HG03039 (cell line): ENCODE results near the gene RTKN.
"Not testable (repeated sequence)": the region's sequence is repeated elsewhere in the genome, so short reads cannot be mapped to it uniquely, and the experiment has no call there.

ENCODE experiments used
- ATAC-seq: cut with Tn5 transposase; IDR thresholded peaks from one replicate; pipeline ENCODE4 v1.9.1; 2021; ENCODE audit warnings: mild to moderate bottlenecking, moderate library complexity; ENCODE audit not compliant: unreplicated experiment

The RTKN gene

GRCh38 chr2:74439373-74439772, 2.4 kb downstream of the RTKN start:
- no peak for ATAC-seq

- ATAC-seq = no peak
These were observed 3.5 kb downstream of the RTKN start for GRCh38 chr2:74438248-74438647.

GRCh38 chr2:74436848-74437695, 4.7 kb downstream of the RTKN start:
- ATAC-seq = no peak

- no peak for ATAC-seq
These were observed 5.5 kb downstream of the RTKN start for GRCh38 chr2:74436111-74436805.

- ATAC-seq = no peak
These were observed 11.2 kb downstream of the RTKN start for GRCh38 chr2:74430502-74430901.

- no peak for ATAC-seq
These were observed 12.0 kb downstream of the RTKN start for GRCh38 chr2:74429487-74430451.

- ATAC-seq = no peak
These were observed 13.1 kb downstream of the RTKN start for GRCh38 chr2:74428675-74429074.

GRCh38 chr2:74427551-74427950, 14.2 kb downstream of the RTKN start:
- no peak for ATAC-seq

GRCh38 chr2:74426181-74426758, 15.5 kb downstream of the RTKN start:
- no peak for ATAC-seq

- no peak for ATAC-seq
These were observed 16.2 kb downstream of the RTKN start for GRCh38 chr2:74425523-74425922.

GRCh38 chr2:74424995-74425406, 16.7 kb downstream of the RTKN start:
- ATAC-seq = no peak

- ATAC-seq = no peak
These were observed 17.4 kb downstream of the RTKN start for GRCh38 chr2:74424139-74424992.

GRCh38 chr2:74423231-74424095, 18.3 kb downstream of the RTKN start:
- no peak for ATAC-seq

GRCh38 chr2:74421221-74421870, 20.4 kb downstream of the RTKN start, which contains the start of the genes C2orf81 and WDR54:
Gene C2orf81 (minus strand): TSS chr2:74421619. CDS start chr2:74421560, 59 bp downstream.
Gene WDR54 (plus strand): TSS chr2:74421730. CDS start chr2:74422154, 424 bp downstream.
- peak; percentile 89 for ATAC-seq

GRCh38 chr2:74420443-74421103, 21.2 kb downstream of the RTKN start:
- not testable (repeated sequence) for ATAC-seq

GRCh38 chr2:74420006-74420405, 21.7 kb downstream of the RTKN start:
- no peak for ATAC-seq

- no peak for ATAC-seq
These were observed 22.4 kb downstream of the RTKN start for GRCh38 chr2:74419345-74419744.

GRCh38 chr2:74418312-74418711, 23.4 kb downstream of the RTKN start:
- ATAC-seq = no peak
